ENCODE measurements around the gene KLK6. TPM values are rescaled to one million over a fixed set of nuclear protein-coding genes. Genes with fewer than 3 reads are reported as not detected.
"Not testable (repeated sequence)": the region's sequence is repeated elsewhere in the genome, so short reads cannot be mapped to it uniquely, and the experiment has no call there.

KLK6 gene
- total RNA-seq, 2 donors from 2014 or later = not detected

- H3K4me3 Mint-ChIP-seq = no peak overlapping the region
- H3K4me1 Mint-ChIP-seq = peaks cover 7% of the 10 kb centered on the region
- peaks cover 10% of the 10 kb centered on the region for H3K36me3 Mint-ChIP-seq (ENCODE audit: low read depth)
- DNase-seq = no peak
- H3K27me3 Mint-ChIP-seq = peaks cover 66% of the 10 kb centered on the region
- H3K9me3 ChIP-seq (ENCODE audit: control insufficient read depth, low read length, poor library complexity, severe bottlenecking) = no peaks in the 10 kb centered on the region
- no peak for ATAC-seq
- no peak overlapping the region for H3K27ac Mint-ChIP-seq
Observed at GRCh38 chr19:50980208-50980607, 10.8 kb upstream of the KLK6 start.

- ATAC-seq (no peak), DNase-seq (no peak)
- H3K9me3 ChIP-seq (ENCODE audit: control insufficient read depth, low read length, poor library complexity, severe bottlenecking) = no peaks in the 10 kb centered on the region
- H3K27ac Mint-ChIP-seq = no peak overlapping the region
- H3K27me3 Mint-ChIP-seq = peaks cover 66% of the 10 kb centered on the region
- H3K4me1 Mint-ChIP-seq = peaks cover 7% of the 10 kb centered on the region
- H3K4me3 Mint-ChIP-seq = no peak overlapping the region
- peaks cover 10% of the 10 kb centered on the region for H3K36me3 Mint-ChIP-seq (ENCODE audit: low read depth)
Observed at GRCh38 chr19:50979758-50980157, 10.4 kb upstream of the KLK6 start.

- Mint-ChIP-seq H3K4me3 (no peak overlapping the region), H3K36me3 (ENCODE audit: low read depth) (peaks cover 10% of the 10 kb centered on the region), H3K27ac (no peak overlapping the region), H3K27me3 (peaks cover 65% of the 10 kb centered on the region), H3K4me1 (peaks cover 7% of the 10 kb centered on the region)
- DNase-seq (no peak), ATAC-seq (no peak)
- H3K9me3 ChIP-seq (ENCODE audit: control insufficient read depth, low read length, poor library complexity, severe bottlenecking) = no peaks in the 10 kb centered on the region
Observed at GRCh38 chr19:50978772-50979390, 9.5 kb upstream of the KLK6 start.

- H3K4me1 Mint-ChIP-seq = peaks cover 7% of the 10 kb centered on the region
- H3K4me3 Mint-ChIP-seq = no peak overlapping the region
- H3K27me3 Mint-ChIP-seq = peaks cover 75% of the 10 kb centered on the region
Observed at GRCh38 chr19:50977626-50978025, 8.2 kb upstream of the KLK6 start.

GRCh38 chr19:50975766-50976165 is 6.4 kb upstream of the KLK6 start:
- DNase-seq = no peak
- Mint-ChIP-seq H3K4me1 (peaks cover 7% of the 10 kb centered on the region), H3K27me3 (peaks cover 75% of the 10 kb centered on the region), H3K27ac (no peak overlapping the region), H3K4me3 (no peak overlapping the region), H3K36me3 (ENCODE audit: low read depth) (peaks cover 7% of the 10 kb centered on the region)
- ATAC-seq = no peak
- no peaks in the 10 kb centered on the region for H3K9me3 ChIP-seq (ENCODE audit: control insufficient read depth, low read length, poor library complexity, severe bottlenecking)

More at GRCh38 chr19:50977626-50978025, 8.2 kb upstream of the KLK6 start:
- H3K9me3 ChIP-seq (ENCODE audit: control insufficient read depth, low read length, poor library complexity, severe bottlenecking) = no peaks in the 10 kb centered on the region
- ATAC-seq (no peak), DNase-seq (no peak)
- H3K27ac Mint-ChIP-seq = no peak overlapping the region
- H3K36me3 Mint-ChIP-seq (ENCODE audit: low read depth) = peaks cover 10% of the 10 kb centered on the region

GRCh38 chr19:50974702-50975556 is 5.5 kb upstream of the KLK6 start:
- no peak for DNase-seq
- Mint-ChIP-seq H3K27me3 (peaks cover 76% of the 10 kb centered on the region), H3K4me1 (peaks cover 9% of the 10 kb centered on the region), H3K4me3 (no peak overlapping the region), H3K27ac (no peak overlapping the region), H3K36me3 (ENCODE audit: low read depth) (peaks cover 5% of the 10 kb centered on the region)
- no peaks in the 10 kb centered on the region for H3K9me3 ChIP-seq (ENCODE audit: control insufficient read depth, low read length, poor library complexity, severe bottlenecking)
- no peak for ATAC-seq

- no peak overlapping the region for H3K27ac Mint-ChIP-seq
- peaks cover 61% of the 10 kb centered on the region for H3K27me3 Mint-ChIP-seq
- no peak overlapping the region for H3K4me3 Mint-ChIP-seq
- H3K36me3 Mint-ChIP-seq (ENCODE audit: low read depth) = peaks cover 3% of the 10 kb centered on the region
- no peak for ATAC-seq
- H3K4me1 Mint-ChIP-seq = peaks cover 2% of the 10 kb centered on the region
- no peaks in the 10 kb centered on the region for H3K9me3 ChIP-seq (ENCODE audit: control insufficient read depth, low read length, poor library complexity, severe bottlenecking)
- no peak for DNase-seq
Observed at GRCh38 chr19:50972795-50973376, 3.5 kb upstream of the KLK6 start.

- ATAC-seq; H3K27ac Mint-ChIP-seq; H3K4me3 Mint-ChIP-seq; H3K4me1 Mint-ChIP-seq; H3K36me3 Mint-ChIP-seq (ENCODE audit: low read depth); H3K9me3 ChIP-seq (ENCODE audit: control insufficient read depth, low read length, poor library complexity, severe bottlenecking); DNase-seq: not testable (repeated sequence)
- H3K27me3 Mint-ChIP-seq = peaks cover 53% of the 10 kb centered on the region
Observed at GRCh38 chr19:50969810-50970209, 419 bp upstream of the KLK6 start.

- Mint-ChIP-seq H3K36me3 (ENCODE audit: low read depth) (peaks cover 5% of the 10 kb centered on the region), H3K27ac (no peak overlapping the region), H3K4me1 (peaks cover 2% of the 10 kb centered on the region), H3K4me3 (no peak overlapping the region), H3K27me3 (peaks cover 49% of the 10 kb centered on the region)
- no peaks in the 10 kb centered on the region for H3K9me3 ChIP-seq (ENCODE audit: control insufficient read depth, low read length, poor library complexity, severe bottlenecking)
- no peak for ATAC-seq
- DNase-seq = no peak
Observed at GRCh38 chr19:50968716-50969412, 527 bp downstream of the KLK6 start.

- Mint-ChIP-seq H3K4me1 (peaks cover 2% of the 10 kb centered on the region), H3K4me3 (no peak overlapping the region), H3K36me3 (ENCODE audit: low read depth) (peaks cover 5% of the 10 kb centered on the region), H3K27ac (no peak overlapping the region), H3K27me3 (peaks cover 44% of the 10 kb centered on the region)
- ATAC-seq (no peak), DNase-seq (no peak)
- H3K9me3 ChIP-seq (ENCODE audit: control insufficient read depth, low read length, poor library complexity, severe bottlenecking) = no peaks in the 10 kb centered on the region
Observed at GRCh38 chr19:50967929-50968715, 1.3 kb downstream of the KLK6 start.

- Mint-ChIP-seq H3K4me1 (no peaks in the 10 kb centered on the region), H3K27me3 (peaks cover 18% of the 10 kb centered on the region), H3K36me3 (ENCODE audit: low read depth) (peaks cover 3% of the 10 kb centered on the region), H3K4me3 (no peak overlapping the region), H3K27ac (no peak overlapping the region)
- no peak for DNase-seq
- no peak for ATAC-seq
- no peaks in the 10 kb centered on the region for H3K9me3 ChIP-seq (ENCODE audit: control insufficient read depth, low read length, poor library complexity, severe bottlenecking)
Observed at GRCh38 chr19:50964266-50964665, 5.1 kb downstream of the KLK6 start.

- H3K27me3 Mint-ChIP-seq = peaks cover 18% of the 10 kb centered on the region
- ATAC-seq (no peak), DNase-seq (no peak)
- H3K4me1 Mint-ChIP-seq = no peaks in the 10 kb centered on the region
- H3K27ac Mint-ChIP-seq = no peak overlapping the region
- no peaks in the 10 kb centered on the region for H3K9me3 ChIP-seq (ENCODE audit: control insufficient read depth, low read length, poor library complexity, severe bottlenecking)
- no peak overlapping the region for H3K4me3 Mint-ChIP-seq
- H3K36me3 Mint-ChIP-seq (ENCODE audit: low read depth) = peaks cover 3% of the 10 kb centered on the region
Observed at GRCh38 chr19:50963381-50963780, 6.0 kb downstream of the KLK6 start.

Measured in T-helper 17 cell (primary cell).